ENCODE results near the gene BAZ2B. TPM values are rescaled to one million over a fixed set of nuclear protein-coding genes. Genes with fewer than 3 reads are reported as not detected.

BAZ2B gene
- total and polyA plus RNA-seq, 9 of the 15 experiments (the other 6 are each of a cell fraction or from before 2014, with no cell fraction given): 7.5 to 38.6 (median 19.8) TPM

GRCh38 chr2:159615367-159616285, 722 bp downstream of the BAZ2B start (continued):
- TF ChIP-seq TCFL5 (CRISPR knock-in tag; conservative IDR thresholded peaks at IDR 0.05) (no peak), EWSR1 (IDR thresholded peaks at IDR 0.05; ENCODE audit: borderline replicate concordance, low read depth, partially characterized antibody) (no peak), E2F5 (CRISPR knock-in tag; IDR thresholded peaks at IDR 0.05) (no peak), ZNF3 (CRISPR knock-in tag; IDR thresholded peaks at IDR 0.05) (no peak), GTF3C2 (IDR thresholded peaks at IDR 0.05; ENCODE audit: borderline replicate concordance, extremely low read depth, insufficient read length) (no peak), SAFB (IDR thresholded peaks at IDR 0.05; ENCODE audit: borderline replicate concordance, low read depth, low read length) (peak; percentile 89), ZBTB2 (IDR thresholded peaks at IDR 0.05) (no peak), ZNF717 (CRISPR knock-in tag; IDR thresholded peaks at IDR 0.05) (no peak), CC2D1A (IDR thresholded peaks at IDR 0.05) (no peak), ARID1B (IDR thresholded peaks at IDR 0.05) (peak; percentile 55), NONO (IDR thresholded peaks at IDR 0.05; ENCODE audit: low read depth in 2 of 2, low read length in 1 of 2) (0 out of 4 replicates have a peak, but pooled peaks of 1 of the 2 experiments have one; percentile 49), DACH1 (IDR thresholded peaks at IDR 0.05; ENCODE audit: partially characterized antibody) (peak; percentile 6), ZNF830 (CRISPR knock-in tag; IDR thresholded peaks at IDR 0.05) (0 out of 2 replicates have a peak, but pooled peaks have one; percentile 70), POLR2B (IDR thresholded peaks at IDR 0.05; ENCODE audit: low read depth, partially characterized antibody) (peak; percentile 75), KDM2B (CRISPR knock-in tag; IDR thresholded peaks at IDR 0.05) (0 out of 2 replicates have a peak, but pooled peaks have one; percentile 42), SUPT5H (IDR thresholded peaks at IDR 0.05) (peak; percentile 82), SRSF7 (optimal IDR thresholded peaks at IDR 0.05; ENCODE audit: low read depth, low read length) (no peak), SRSF9 (IDR thresholded peaks at IDR 0.05; ENCODE audit: borderline replicate concordance, low read depth, low read length) (no peak), KLF10 (CRISPR knock-in tag; IDR thresholded peaks at IDR 0.05) (no peak), ESRRA (IDR thresholded peaks at IDR 0.05; ENCODE audit: borderline replicate concordance, low read depth) (no peak), ZNF217 (CRISPR knock-in tag; IDR thresholded peaks at IDR 0.05) (no peak), U2AF2 (optimal IDR thresholded peaks at IDR 0.05; ENCODE audit: low read depth, low read length) (no peak), ZC3H8 (IDR thresholded peaks at IDR 0.05) (no peak), ZNF224 (CRISPR knock-in tag; IDR thresholded peaks at IDR 0.05) (no peak), ZNF239 (CRISPR knock-in tag; IDR thresholded peaks at IDR 0.05) (no peak)

All from K562 (cell line).